Bone marrow (tissue), 2 donors: ENCODE measurements around the gene ASAP3.

Experiments used
- DNase-seq, 2 donors: peaks; one replicate each; lab custom pipeline; 2025; lab: John Stamatoyannopoulos, UW

The ASAP3 gene

GRCh38 chr1:23483321-23484252, at the start of gene ASAP3:
Gene ASAP3, minus strand, starts transcription at chr1:23484179. Its CDS starts 46 bp downstream, at chr1:23484133.
- DNase-seq = no peak

- peak in 1 of 2 donors; percentile 66 for DNase-seq
Measured at GRCh38 chr1:23533246-23534023, 49.5 kb upstream of the ASAP3 start.

GRCh38 chr1:23531562-23532094, 47.6 kb upstream of the ASAP3 start:
- no peak for DNase-seq

DNA sequence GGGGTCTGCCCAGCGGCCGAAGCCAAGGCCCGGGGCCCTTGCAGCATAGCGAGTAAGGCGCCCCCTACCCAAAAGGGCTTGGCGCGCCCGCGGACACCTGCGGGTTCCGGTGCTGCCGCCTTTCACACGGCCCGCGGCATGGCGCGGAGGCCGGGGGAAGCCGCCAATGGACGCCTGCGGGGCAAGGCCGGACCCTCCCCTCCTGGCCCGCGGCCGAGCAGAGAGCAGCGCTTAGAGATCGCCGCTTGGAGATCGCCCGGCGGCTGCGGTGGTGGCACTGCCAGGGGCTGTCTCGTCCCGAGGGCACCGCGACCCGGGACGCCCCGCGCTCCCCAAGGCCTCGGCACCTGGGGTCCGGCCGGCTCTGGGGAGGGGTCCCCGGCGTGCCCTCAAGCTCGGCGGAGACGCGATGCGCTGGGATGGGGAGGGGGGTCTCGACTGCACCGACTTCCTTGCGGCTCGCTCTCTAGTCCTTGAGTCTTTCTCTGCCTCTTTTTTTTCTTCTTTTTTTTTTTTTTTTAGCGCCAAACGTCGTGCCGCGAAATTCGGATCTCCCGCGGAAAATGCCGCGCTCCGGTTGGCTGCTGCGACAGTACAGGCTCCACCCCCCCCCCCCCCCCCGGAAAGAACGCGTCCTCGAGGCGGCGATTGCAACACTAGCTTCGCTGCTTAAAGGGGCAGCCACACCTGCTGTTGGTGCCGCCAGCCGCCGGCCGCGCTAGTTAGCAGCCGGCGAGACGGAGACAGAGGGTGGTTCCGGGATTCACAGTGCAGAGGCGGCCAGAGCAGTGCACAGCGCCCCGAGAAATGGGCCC, 47.0 kb upstream of the ASAP3 start, which contains the start of gene E2F2:
Gene E2F2 (minus strand): TSS at position 487 of the 815 bp plus-strand sequence. CDS start 440 bp downstream, at position 47.
- peak; percentile 60 to 76 for DNase-seq

DNA sequence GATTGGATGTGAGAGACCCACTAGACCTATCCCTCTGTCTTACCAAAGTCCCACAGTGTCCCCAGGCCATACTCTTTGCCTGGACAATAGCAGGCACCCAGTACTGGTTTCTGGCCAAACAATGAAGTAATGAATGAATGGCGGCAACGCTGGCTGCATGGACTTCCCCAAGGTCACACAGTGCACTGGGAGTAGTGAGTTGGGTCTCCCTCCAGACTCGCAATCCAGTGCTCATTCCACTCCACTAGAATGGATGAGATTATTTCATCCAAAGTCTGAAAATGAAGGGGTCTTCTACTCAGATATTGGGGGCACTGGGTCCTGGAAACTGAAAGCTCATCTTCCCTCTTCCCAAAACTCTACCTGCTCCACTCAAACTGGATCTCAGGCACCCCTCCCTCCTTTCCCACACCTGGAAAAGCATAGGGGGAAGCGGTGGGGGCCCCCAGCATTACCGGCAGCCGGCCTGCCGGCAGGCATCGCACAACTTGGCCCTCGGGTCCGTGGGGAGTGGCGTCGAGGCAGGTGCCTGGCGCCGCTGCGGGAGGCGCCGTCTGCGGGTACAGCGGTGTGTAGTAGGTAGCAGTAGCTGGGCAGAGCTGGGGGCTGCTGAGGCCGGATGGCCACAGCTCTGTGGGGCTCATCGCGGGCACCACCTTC, 46.2 kb upstream of the ASAP3 start:
- DNase-seq = no peak

GRCh38 chr1:23529146-23530086, 45.4 kb upstream of the ASAP3 start:
- DNase-seq = no peak

GRCh38 chr1:23528250-23528978, 44.4 kb upstream of the ASAP3 start:
- peak; percentile 74 to 89 for DNase-seq

DNA sequence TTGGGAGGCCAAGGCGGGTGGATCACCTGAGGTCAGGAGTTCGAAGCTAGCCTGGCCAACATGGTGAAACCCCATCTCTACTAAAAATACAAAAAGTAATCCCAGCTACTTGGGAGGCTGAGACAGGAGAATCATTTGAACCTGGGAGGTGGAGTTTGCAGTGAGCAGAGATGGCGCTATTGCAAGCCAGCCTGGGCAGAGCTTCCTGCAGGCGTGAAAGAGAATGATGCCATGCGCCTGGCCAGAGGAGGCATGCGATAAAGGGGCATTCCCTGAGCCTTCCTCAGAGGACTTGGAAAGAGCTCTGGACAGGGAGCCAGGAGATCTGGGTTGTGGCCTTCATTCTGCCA, 43.9 kb upstream of the ASAP3 start:
- DNase-seq = no peak

DNA sequence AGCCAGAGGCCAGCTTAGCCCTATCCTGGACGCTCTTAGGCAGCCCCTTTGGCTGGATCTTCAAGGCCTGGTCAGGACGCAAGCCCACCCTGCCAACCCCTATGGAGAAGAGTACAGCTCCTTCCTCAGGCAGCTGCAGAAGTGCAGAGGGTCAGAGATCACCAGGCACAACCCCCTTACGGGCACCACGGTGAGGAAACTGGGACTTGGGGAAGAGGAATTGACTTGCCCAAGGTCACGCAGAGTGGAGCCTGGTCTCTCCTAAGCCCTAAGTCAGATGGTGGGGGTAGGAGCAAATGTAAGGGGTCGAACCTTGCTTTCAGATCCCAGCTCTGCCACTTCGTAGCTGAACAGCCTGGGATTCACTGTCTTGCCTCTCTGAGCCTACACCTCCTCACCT, 43.4 kb upstream of the ASAP3 start:
- no peak for DNase-seq

GRCh38 chr1:23526329-23527041, 42.5 kb upstream of the ASAP3 start:
- DNase-seq = no peak

DNA sequence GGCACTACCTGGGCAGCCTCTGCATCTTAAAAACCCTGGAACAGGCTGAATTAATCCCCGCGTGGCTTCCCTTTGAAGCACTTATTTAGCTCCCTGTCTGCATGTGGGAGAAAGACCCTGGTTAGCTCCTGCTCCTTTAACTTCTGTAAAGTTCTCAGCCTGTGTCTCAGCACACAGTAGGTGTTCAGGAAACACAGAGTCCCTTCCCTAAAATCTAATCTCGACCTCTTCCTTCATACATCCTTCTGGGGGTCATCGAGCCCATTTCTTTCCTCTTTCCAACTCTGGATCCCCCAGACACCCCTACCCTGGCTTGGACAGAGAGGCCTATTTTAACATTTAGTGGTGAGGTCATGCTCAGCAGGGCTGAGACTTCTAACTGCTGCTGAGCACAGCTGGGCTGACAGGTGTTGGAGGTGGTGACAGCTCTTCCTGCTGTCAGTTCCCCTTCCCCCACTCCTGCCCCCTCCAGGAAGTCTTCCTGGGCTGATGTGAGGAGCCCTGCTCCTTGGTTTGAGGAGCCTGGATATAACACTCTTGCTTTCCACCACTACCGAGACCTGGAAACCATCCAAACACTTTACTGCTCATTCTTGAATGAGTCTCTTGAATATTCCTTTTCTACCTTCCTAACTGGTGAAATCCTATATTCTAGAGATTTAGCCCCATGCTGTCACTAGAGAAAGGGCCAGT, 41.7 kb upstream of the ASAP3 start:
- no peak for DNase-seq

- peak in 1 of 2 donors; percentile 37 for DNase-seq
Measured at GRCh38 chr1:23524716-23525401, 40.9 kb upstream of the ASAP3 start.

- no peak for DNase-seq
Measured at GRCh38 chr1:23524163-23524562, 40.2 kb upstream of the ASAP3 start.

DNA sequence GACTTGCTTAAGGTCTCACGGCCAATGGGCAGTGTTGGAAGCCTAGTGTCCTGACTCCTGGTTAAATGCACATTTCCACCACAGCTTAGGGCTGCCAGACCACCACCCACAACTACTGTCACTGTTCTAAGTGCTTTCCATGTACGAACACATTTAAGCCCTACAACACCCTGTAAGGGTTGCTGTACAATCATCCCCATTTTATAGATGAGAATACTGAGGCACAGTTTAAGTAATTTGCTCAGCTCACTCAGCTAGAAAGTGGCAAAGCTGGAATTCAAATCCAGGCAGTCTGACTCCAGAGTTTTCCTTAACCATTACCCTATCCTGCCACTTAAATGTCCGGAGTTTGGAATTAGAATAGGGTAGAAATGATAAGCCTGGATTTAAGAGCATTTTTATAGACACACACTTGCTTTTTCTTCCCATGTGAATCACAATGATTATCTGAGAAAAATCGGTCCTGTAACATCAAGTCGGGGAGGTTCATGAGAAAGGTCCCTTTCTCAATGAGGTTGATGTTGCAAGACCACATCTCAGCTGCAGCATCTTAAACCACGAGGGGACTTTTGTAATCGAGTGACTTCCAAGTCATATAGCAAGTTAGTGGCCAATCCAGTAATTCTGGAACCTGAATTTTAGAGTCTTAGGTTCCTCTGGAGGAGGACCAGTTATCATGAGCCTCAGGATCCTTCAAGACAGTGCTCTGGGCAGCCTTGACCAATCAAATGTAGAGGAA, 38.4 kb upstream of the ASAP3 start:
- DNase-seq = no peak

- no peak for DNase-seq
Measured at GRCh38 chr1:23521588-23521987, 37.6 kb upstream of the ASAP3 start.

DNA sequence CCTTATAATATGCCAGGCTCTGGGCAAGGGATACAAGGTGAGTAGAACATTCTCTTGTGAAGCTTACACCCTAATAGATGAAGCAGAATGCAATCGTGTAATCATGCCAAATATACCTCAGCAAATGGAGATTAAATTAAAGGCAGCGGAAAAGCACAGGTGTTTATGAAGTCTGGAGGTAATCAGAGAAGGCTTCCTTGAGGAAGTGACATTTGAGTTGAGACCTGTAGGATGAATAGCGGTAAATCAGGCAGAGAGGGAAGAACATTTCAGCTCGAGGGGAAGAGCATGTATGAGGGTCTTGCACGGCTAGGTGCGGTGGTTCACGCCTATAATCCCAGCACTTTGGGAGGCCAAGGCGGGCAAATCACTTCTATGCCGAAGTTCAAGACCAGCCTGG, 33.6 kb upstream of the ASAP3 start:
- DNase-seq = no peak

DNA sequence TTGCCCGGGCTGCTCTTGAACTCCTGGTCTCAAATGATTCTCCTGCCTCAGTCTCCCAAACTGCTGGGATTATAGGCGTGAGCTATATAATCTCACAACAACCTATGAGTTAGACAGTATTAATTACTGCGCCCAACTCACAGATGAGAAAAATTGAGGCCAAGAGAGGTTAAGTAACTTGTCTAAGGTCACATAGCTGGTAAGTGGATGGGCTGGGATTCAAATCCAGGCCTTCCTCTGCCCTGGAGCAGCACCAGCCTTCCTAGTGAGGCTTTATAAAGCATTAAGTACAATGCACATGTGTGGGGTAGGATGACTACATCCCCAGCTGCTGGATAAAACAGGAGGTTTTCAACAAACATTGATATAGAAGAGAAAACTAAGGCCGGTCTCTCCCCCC, 31.9 kb upstream of the ASAP3 start:
- DNase-seq = no peak
